Panc1 (cell line): ENCODE measurements around the gene DCAF8. TPM values are rescaled to one million over a fixed set of nuclear protein-coding genes. Genes with fewer than 3 reads are reported as not detected.

Experiments used
- total RNA-seq: library from RNA; stranded (reverse); gene quantifications from one replicate; pipeline ENCODE4 v1.2.1, GENCODE V29; 2021; ENCODE audit not compliant: unreplicated experiment

DCAF8 gene
- total RNA-seq, 1 experiment from 2014 or later: 127 TPM

Other genes starting within 250 kb of the DCAF8 start
- 4.4 TPM for gene PIGM, start 230.6 kb downstream of the DCAF8 start, total RNA-seq
- gene KCNJ10, start 192.4 kb downstream of the DCAF8 start, total RNA-seq: 0.08 TPM
- gene KCNJ9, start 181.0 kb downstream of the DCAF8 start, total RNA-seq: not detected
- gene IGSF8, start 163.9 kb downstream of the DCAF8 start, total RNA-seq: 18.8 TPM
- 0.15 TPM for gene ATP1A2, start 146.8 kb downstream of the DCAF8 start, total RNA-seq
- gene ATP1A4, start 110.9 kb downstream of the DCAF8 start, total RNA-seq: not detected
- not detected for gene CASQ1, start 72.0 kb downstream of the DCAF8 start, total RNA-seq
- gene PEA15, start 57.2 kb downstream of the DCAF8 start, total RNA-seq: 94.3 TPM
- gene PEX19, start 22.6 kb upstream of the DCAF8 start, total RNA-seq: 55.1 TPM
- 118 TPM for gene COPA, start 80.7 kb upstream of the DCAF8 start, total RNA-seq
- 93.7 TPM for gene NCSTN, start 80.8 kb upstream of the DCAF8 start, total RNA-seq
- 0.18 TPM for gene NHLH1, start 104.5 kb upstream of the DCAF8 start, total RNA-seq
- gene VANGL2, start 138.0 kb upstream of the DCAF8 start, total RNA-seq: 0.10 TPM